ENCODE measurements around the gene NECTIN1. TPM values are rescaled to one million over a fixed set of nuclear protein-coding genes. Genes with fewer than 3 reads are reported as not detected.

NECTIN1 gene
- polyA plus RNA-seq, 3 donors: 32.3 to 43.4 (median 34.9) TPM

- no peak for DNase-seq (ENCODE audit: extremely low read depth in 1 of 11, low read depth in 9 of 11, low spot score in 4 of 11)
Measured at GRCh38 chr11:119759747-119760412, 30.9 kb upstream of the NECTIN1 start.

DNA sequence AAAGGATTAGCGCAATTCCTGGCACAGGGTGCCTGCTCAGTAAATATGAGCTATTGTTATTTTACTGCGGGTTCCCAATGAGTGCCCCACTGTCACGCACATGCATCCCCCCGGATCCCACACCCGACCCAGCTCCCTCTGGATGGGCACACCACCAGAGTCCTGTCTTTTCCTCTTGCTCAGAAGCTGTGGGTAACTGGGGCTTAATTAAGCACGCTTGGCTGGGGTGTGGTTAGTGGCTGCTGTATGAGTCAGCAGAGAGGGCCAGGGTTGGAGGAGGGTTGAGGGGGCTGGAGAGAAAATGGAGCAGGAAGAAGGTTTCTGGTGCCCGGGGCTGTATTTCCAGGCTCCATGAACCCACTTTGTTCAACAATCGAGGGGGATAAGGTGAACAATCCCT lies 30.3 kb upstream of the NECTIN1 start:
- DNase-seq (ENCODE audit: extremely low read depth in 1 of 11, low read depth in 9 of 11, low spot score in 4 of 11): no peak

DNA sequence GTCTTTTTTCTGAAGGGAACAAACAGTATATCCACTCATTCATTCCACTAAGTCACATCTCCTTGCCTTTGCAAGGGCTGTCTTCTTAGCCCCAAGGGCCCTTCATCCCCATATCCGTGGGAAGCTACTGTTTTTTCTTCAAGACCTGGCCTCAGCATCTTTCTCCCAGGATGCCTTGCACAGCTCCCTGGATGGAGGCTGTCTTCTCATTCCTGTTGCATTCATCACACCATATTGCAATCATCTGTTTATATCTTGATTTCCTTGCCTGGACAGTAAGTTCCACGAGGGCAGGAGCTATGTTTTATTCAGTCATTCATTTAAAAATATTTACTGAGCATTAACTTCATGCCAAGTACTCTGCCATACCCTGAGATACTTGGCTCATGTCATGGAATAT lies 29.3 kb upstream of the NECTIN1 start:
- DNase-seq (ENCODE audit: extremely low read depth in 1 of 11, low read depth in 9 of 11, low spot score in 4 of 11): no peak

DNA sequence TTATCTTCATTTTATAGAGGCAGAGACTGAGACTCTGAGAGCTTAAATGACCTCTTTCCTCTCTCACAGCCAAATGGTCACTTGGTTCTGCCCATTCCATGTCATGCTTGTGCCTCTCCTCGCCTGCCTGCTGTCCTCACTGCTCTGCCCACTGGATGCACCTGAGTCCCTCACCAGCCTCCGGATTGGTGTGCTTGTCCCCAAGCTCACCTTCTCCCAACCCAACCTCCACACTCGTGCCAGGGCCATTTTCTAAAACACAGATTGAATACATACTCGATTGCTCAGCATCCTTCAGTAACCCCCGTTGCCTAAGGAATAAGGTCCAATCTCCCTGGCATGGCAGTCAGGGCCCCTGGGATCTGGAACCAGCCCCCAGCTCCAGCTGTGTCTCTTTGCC lies 28.4 kb upstream of the NECTIN1 start:
- no peak for DNase-seq (ENCODE audit: extremely low read depth in 1 of 11, low read depth in 9 of 11, low spot score in 4 of 11)

DNA sequence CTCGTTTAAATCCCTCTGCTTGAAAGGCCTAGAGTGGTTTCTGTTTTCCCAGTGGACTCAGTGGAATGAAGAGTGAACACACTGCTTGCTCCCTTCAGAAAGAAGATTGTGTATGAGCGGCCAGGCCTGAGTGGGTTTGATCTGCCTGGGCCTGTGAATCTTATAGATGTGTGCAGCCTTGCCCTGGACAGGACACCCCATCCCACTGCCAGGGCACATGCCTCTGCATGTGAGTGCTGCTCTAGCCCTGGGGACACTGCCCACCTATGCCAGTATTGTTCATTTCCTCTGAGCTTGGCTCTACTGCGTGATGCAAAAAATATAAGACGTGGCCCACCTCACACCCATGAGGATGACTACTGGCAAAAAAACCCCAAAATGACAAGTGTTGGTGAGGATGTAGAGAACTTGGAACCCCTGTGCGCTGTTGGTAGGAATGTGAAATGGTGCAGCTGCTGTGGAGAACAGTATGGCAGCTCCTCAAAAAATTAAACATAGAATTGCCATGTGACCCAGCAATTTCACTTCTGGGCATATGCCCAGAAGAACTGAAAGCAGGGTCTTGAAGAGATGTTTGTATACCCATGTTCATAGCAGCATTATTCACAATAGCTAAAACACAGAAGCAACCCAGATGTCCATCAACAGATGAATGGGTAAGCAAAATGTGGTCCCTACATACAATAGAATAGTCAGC lies 27.3 kb upstream of the NECTIN1 start:
- DNase-seq (ENCODE audit: extremely low read depth in 1 of 11, low read depth in 9 of 11, low spot score in 4 of 11): no peak

GRCh38 chr11:119755356-119756071 lies 26.5 kb upstream of the NECTIN1 start:
- no peak for DNase-seq (ENCODE audit: extremely low read depth in 1 of 11, low read depth in 9 of 11, low spot score in 4 of 11)

DNA sequence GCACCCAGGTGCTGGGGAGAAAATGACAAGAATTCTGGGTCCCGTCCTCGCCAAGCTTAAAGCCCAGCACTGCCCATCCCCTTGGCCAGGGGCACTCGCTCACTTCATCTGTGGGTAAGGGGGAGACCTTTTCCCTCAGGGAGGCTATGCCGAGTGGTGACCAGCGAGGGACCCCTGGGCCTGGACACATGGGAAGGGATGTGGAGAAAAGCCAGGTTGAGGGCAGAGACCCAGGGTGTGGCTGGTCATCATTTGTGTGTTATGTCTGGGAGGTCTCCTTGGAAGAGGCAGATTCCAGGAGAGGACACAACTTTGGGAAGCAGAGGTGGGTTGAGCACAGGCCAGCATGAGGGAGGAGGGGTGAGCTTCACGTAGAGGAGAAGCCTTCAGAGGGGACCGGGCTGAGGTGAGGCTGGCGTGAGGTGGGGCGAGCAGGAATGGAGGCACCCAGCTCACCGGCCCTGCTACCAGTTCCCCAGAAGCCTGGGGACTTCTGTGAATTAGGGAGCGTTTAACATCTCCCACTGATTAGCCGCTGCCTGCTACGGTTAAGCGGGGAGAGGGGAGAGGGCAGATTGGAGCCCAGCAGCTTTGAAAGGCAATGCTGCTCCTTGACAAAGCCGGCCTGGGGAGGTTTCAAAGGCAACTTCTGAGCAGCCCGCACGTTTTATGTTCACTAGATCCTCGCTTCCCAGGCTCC lies 25.8 kb upstream of the NECTIN1 start:
- DNase-seq (ENCODE audit: extremely low read depth in 1 of 11, low read depth in 9 of 11, low spot score in 4 of 11): no peak

- DNase-seq (ENCODE audit: extremely low read depth in 1 of 11, low read depth in 9 of 11, low spot score in 4 of 11): no peak
Measured at GRCh38 chr11:119754199-119754598, 25.2 kb upstream of the NECTIN1 start.

- no peak for DNase-seq (ENCODE audit: extremely low read depth in 1 of 11, low read depth in 9 of 11, low spot score in 4 of 11)
Measured at GRCh38 chr11:119752946-119753345, 23.9 kb upstream of the NECTIN1 start.

GRCh38 chr11:119752345-119752871 lies 23.4 kb upstream of the NECTIN1 start:
- no peak for DNase-seq (ENCODE audit: extremely low read depth in 1 of 11, low read depth in 9 of 11, low spot score in 4 of 11)

GRCh38 chr11:119750056-119750455 lies 21.1 kb upstream of the NECTIN1 start:
- DNase-seq (ENCODE audit: extremely low read depth in 1 of 11, low read depth in 9 of 11, low spot score in 4 of 11): no peak

DNA sequence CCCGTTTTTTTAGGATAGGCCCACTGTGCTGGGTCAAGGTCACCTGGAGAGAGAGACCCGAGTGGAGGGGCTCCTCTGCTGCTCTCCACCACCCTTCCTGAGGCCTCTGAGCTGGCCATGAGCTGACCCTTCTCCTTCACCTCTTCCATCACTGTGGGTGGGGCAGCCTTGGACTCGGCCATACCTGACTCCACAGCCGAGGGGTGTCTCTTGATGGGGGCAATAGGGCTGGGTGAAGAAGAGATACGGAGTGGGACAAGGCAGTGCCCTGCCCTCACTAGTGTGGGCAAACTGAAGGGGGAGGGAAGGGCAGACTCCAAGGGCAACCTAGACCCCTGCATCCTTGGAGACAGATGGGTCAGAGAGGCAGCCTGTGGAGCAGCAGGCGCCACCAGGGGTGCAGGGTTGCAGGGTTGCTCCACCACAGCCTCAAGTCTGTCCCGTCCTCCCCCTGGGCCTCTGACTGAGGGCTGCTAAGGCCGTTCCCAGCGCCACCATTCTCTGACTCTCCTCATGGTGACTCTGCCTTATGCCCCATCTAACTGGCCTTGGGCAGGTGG lies 20.1 kb upstream of the NECTIN1 start:
- no peak for DNase-seq (ENCODE audit: extremely low read depth in 1 of 11, low read depth in 9 of 11, low spot score in 4 of 11)

- DNase-seq (ENCODE audit: extremely low read depth in 1 of 11, low read depth in 9 of 11, low spot score in 4 of 11): no peak
Measured at GRCh38 chr11:119747868-119748660, 19.1 kb upstream of the NECTIN1 start.

DNA sequence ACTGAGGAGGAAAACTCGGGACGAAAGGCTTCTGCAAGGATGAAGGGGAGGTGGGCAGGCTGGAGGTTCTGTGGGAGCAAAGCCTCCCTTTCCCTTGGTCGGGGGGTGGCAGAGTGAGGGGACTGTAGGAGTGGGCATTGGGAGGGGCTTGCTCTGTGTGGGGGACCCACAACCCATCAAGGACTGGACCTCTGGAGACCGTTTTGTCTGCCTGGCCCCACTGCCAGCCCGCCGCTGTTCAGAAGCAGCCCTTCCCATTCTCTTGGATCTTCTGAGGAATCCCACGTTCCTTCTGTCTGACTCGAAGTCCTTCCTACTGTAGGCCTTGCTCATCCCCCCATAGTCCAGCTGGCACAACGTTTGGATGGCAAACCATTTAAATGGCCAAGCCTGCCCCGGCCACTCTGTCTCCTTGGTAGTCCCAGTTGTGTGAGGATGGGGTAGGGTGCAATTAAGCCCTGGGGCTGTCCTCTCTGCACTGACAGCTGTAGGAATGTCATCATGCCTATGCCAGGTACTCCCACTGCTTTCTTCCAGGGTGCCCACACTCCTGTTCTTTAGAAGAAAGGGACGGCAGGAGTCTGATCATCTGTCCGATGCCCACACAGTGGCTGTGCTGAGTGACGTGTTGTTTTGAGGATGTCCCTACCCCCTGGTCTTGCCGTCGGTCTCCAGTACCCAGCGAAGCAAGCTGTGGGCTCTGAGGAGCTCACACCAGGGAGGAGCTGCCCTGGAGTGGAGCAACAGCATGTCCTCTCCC lies 17.0 kb upstream of the NECTIN1 start:
- DNase-seq (ENCODE audit: extremely low read depth in 1 of 11, low read depth in 9 of 11, low spot score in 4 of 11): no peak

DNA sequence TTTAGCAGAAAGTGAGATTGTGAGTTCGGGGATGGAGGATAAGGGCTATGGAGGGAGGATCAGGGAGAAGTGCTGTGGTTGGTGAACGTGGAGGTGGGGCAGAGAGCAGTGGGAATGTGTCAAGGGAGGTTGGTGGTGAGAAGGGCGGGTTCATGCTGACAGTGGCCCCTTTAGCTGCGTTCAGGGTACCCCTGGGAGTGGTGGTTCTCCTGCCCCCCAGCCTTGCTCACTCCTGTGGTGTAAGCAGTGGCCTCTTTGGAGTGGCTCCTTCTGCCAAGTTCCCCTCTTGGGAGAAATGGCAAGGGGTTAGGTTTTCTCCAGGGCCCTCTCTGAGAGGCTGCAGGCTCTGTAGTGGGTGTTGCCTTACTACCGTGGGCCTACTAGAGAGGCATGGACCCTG lies 16.1 kb upstream of the NECTIN1 start:
- DNase-seq (ENCODE audit: extremely low read depth in 1 of 11, low read depth in 9 of 11, low spot score in 4 of 11): no peak

GRCh38 chr11:119744577-119744976 lies 15.6 kb upstream of the NECTIN1 start:
- no peak for DNase-seq (ENCODE audit: extremely low read depth in 1 of 11, low read depth in 9 of 11, low spot score in 4 of 11)

GRCh38 chr11:119743006-119743405 lies 14.0 kb upstream of the NECTIN1 start:
- DNase-seq (ENCODE audit: extremely low read depth in 1 of 11, low read depth in 9 of 11, low spot score in 4 of 11): no peak

All from renal cortex interstitium (tissue), 11 donors.